HG02610 (cell line): ENCODE data around the gene ETDC.
"Not testable (repeated sequence)": the region's sequence is repeated elsewhere in the genome, so short reads cannot be mapped to it uniquely, and the experiment has no call there.

Experiments
- ATAC-seq: cut with Tn5 transposase; IDR thresholded peaks from one replicate; pipeline ENCODE4 v1.9.1; 2021; ENCODE audit warnings: mild to moderate bottlenecking, moderate library complexity; ENCODE audit not compliant: unreplicated experiment

ETDC gene

DNA sequence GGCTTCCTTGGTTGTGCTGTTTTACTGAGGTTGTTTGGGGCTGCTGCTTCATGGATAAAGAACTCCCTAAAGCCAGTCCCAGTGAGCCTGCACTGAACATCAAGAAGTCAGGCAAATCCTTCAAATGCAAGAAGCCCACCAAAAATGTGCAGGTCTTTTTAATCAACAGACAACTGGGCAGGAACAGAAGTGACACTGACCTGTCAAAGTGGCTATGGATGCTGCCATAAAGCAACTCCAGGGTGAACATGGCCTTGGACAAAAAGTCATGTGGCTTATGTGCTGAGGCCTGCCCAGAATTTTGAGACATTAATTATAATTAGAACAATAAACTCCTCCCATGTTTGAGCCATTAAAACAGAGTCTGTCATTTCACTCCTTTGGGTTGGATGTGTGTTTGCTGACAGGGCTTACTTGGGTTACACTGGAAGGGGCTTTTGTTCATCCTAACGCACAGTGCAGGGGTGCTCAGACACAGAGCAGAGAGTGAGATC, at the start of gene ETDC:
Gene ETDC, plus strand, starts transcription at position 51 of the 494 bp plus-strand sequence. Its CDS starts 0 bp downstream, at position 51.
- ATAC-seq: no peak

DNA sequence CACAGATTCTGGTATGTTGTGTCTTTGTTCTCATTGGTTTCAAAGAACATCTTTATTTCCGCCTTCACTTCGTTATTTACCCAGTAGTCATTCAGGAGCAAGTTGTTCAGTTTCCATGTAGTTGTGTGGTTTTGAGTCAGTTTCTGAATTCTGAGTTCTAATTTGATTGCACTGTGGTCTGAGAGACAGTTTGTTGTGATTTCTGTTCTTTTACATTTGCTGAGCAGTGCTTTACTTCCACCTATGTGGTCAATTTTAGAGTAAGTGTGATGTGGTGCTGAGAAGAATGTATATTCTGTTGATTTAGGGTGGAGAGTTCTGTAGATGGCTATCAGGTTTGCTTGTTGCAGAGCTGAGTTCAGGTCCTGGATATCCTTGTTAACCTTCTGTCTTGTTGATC, 48.3 kb upstream of the ETDC start:
- not testable (repeated sequence) for ATAC-seq

DNA sequence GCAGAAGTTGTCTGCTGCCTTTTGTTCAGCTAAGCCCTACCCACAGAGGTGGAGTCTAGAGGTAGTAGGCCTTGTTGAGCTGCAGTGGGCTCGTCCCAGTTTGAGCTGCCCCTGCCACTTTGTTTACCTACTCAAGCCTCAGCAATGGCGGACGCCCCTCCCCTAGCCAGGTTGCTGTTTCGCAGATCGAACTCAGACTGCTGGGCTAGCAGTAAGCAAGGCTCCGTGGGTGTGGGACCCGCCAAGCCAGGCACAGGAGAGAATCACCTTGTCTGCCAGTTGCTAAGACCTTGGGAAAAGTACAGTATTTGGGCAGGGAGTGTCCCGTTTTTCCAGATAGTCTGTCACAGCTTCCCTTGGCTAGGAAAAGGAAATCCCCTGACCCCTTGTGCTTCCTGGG, 45.9 kb upstream of the ETDC start:
- not testable (repeated sequence) for ATAC-seq

DNA sequence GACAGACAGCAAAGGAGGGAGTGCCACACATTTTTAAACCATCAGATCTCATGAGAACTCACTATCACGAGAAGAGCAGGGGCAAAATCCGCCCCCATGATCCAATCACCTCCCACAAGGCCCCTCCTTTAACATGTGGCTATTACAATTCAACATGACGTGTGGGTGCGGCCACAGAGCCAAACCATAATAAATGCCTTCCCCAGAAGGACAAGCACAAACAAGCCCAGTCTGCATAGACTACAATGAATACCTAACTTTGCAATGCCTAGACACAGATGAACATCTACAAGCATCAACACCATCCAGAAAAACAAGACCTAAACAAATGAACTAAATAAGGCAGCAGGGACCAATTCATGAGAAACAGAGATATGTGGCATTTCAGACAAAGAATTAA, 45.1 kb upstream of the ETDC start:
- ATAC-seq: no peak

DNA sequence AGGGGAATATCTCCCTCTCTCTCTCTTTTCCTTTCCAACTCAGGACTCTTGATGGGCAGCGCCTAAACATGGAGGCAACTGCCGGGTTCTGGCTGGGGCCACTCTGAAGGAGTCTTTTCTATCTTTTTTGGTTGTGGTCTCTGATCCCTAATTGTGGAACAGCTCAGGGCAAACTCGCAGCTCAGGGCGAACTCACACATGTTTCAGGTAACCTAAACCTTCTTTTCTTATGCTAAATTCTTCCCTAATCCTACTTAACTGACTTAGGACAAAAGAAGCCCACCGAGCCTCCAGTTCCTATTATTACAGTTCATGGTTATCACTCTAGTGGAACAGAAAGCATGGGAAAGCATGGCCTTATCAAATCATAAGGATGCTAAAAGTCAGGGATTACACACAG, 36.1 kb upstream of the ETDC start:
- ATAC-seq: no peak

DNA sequence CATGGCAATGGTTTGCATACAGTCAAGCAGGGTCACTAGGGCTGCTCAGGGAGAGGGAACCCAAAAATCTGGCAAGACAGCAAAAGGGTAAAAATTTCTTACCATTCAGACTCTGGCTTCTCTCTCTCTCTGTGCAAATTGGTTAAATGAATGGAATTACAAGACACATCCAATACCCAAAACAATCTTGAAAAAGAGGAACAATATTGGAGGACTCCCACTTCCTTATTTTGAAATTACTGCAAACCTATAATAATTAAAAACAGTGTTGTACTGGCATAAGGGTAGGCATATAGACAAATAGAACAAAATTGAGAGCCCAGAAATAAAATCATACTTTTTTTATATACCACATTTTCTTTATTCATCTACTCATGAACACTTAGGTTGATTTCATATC, 33.3 kb upstream of the ETDC start:
- ATAC-seq: no peak

DNA sequence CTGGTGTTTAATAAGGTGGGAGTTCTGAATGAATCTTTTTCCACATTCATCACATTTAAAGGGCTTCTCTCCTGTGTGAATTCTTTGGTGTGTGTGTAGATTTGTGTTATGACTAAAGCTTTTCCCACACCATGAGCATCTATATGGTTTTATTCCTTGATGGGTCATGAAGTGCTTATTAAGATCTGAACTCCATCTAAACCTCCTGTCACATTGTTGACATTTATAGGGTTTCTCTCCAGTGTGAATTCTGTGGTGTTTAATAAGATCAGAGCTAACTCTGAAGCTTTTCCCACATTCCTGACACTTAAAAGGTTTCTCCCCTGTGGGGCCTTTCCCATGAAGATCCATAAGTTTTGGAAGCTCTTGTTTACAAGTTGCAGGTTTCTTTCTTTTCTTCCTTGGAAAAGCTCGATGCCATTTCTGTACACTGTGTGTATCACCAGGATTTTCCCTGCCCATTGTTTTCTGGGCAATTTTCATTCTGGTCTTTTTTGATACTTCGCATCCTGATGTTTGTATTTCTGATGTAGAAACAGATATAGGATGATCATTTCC, 21.9 kb upstream of the ETDC start:
- ATAC-seq: no peak

DNA sequence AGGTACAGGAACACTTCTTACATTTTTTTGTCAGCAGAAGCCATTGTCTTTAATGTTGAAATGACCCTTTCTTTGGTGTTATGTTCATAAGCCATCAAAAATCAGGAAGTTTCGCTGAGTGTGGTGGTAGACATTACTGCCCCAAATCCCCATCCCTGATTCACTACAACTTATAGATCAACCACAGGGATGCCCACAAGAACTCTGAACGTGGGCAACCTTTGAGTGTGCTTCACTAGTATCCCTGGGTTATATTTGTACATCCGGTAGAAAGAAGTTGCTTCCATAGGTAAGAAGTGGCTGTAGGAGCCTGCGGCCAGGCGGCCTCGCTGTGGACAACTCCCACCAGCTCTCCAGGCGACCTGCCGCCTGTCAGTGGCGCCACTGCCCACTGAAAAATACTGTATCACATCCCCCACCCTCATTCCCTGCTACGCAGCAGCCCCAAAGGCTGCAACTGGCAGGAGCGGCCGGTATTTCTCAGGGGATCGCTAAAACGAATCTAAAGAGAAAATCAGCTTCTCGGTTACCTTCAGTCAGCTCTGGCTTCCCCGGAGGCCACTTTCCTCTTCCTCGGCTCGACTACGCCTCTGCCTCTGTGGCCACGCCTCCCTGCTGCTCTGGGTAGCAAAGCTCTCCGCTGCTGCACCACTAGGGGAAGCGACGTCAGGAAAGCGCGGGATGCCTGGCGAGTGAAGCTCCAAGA, 13.9 kb upstream of the ETDC start:
- peak; percentile 98 for ATAC-seq

DNA sequence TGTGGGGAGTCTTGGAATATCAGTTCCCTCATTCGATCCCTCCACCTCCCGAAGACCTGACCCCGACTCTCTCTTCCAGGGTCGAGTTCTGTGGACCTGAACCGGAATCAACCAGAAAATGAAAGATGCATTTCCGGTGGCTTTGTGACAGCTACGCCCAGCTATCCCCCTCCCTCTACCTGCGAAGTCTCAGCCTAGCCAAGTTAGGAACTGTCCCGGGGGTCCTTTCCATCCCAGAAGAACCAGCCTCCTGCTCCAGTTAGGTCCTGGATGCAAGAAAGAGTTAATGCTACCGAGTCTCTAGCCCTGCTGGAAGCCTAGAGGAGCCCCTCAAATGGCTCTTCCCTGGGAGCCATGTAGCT, 13.4 kb upstream of the ETDC start:
- peak; percentile 66 for ATAC-seq

DNA sequence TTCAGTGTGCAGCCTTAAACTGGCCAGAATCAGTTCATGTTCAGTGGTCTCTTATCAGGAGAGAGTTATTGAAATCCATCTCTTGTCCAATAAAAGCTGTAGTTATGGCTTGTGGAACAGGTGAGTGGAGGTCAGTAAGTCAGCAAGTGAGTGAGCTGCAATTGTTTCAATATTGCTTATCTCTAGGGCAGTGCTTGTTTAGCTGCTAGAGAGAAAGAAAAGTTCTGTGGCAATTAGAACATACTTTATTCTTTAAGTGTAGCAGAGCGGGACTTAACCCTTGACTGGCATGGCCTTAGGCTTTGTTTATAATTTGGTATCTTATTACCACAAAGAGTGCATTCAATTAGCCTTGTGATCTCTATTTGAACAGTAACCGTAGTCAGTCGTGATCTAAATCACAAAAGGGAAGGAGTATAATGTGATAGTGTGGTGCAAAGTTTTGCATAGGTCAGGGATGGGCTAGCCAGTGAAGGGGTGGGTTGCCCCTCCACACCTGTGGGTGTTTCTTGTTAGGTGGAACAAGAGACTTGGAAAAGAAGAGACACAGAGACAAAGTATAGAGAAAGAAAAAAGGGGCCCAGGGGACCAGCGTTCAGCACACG, 6.9 kb upstream of the ETDC start:
- no peak for ATAC-seq

DNA sequence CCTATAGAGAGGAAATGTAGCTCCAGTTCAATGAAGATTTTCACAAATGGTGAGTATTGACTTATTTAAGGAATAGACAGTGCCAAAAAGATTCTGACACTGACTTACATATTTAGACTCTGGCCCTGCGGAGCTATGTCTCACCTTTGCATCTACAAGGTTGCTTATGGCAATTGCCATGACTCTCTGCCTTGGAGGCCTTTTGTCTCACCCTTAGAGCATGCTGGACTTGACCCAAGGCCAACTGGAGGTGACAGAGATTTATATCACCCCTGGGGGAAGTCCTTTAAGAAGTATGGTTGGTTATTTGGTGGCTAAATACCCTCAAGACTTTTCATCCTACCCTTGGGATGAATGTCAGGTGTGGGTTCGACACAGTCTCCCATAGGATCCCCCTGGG, 4.5 kb upstream of the ETDC start:
- no peak for ATAC-seq

DNA sequence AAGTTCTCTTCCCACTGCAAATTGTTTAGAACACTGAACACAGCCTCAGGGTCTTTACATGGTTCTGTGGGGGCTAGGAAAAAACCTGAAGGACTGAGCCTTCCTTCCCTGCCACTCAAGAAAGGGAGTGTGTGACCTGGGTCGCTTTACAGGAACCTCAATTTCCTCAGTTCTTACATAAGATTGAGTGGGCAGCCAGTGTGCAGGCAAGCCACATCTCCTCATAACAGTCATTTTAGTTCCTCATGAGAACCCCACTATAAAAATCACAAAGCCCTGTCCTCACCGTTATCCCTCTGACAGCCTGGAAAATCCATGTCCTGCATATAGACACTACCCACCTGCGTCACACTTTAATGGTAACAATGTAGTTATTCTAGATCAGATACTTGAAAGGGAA, 2.1 kb upstream of the ETDC start:
- no peak for ATAC-seq

DNA sequence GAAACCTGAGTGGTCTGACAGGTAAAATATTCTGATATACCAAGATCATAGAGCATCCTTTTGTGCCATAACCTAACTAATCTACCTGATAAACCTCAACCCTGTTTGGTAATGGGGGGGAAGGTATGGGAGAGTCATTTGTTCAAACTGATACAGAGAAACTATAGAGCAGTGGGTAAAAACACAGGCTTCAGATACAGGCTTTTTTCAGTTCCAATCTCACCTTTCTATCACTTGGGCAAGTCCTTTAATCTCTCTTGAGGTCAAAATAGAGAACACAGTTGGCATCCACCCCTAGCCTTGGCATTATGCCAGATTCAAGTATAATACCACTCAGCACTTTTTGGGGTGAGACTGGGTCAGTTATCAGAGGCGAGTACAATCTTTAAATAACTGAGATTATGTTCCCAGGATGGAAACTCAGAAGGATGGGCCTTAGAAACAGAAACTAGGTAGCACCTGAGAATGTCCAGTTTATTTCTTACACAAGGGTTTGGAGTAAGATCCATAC, 880 bp upstream of the ETDC start:
- ATAC-seq: no peak

DNA sequence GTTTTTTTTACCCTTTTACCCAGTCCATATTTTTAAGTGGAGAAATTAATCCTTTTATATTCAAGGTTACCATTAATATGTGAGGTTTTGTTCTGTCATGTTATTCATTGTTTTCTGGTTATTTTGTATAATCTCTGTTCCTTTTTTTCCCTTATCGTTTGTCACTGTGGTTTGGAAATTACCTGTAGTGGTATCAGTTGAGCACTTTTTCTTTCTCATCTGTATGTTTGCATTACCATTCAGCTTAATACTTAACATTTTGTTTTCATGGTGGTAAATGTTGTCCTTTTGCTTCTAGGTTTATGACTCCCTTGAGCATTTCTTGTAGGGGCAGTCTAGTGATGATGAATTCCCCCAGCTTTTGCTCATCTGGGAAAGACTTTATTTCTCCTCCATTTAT, 6.6 kb downstream of the ETDC start:
- ATAC-seq: peak; percentile 75

DNA sequence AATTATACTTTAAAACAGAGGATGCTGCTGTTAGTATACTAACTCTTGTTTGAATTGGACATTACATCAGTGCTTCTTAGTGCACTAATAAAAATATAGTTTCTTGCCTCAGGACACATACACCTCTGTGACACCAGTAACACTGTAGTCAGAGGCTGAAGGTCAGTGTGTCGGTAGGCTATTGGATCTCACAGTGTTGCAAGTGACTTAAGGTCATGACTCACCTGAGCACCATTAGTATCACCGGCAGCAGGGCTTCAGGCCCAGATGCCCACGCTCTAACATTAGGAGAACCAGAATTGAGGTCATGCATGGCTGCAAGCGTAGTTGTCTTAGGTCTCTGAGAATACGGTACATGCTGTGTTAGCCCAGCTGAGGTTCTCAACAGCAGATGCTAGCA, 15.2 kb downstream of the ETDC start:
- ATAC-seq: no peak

DNA sequence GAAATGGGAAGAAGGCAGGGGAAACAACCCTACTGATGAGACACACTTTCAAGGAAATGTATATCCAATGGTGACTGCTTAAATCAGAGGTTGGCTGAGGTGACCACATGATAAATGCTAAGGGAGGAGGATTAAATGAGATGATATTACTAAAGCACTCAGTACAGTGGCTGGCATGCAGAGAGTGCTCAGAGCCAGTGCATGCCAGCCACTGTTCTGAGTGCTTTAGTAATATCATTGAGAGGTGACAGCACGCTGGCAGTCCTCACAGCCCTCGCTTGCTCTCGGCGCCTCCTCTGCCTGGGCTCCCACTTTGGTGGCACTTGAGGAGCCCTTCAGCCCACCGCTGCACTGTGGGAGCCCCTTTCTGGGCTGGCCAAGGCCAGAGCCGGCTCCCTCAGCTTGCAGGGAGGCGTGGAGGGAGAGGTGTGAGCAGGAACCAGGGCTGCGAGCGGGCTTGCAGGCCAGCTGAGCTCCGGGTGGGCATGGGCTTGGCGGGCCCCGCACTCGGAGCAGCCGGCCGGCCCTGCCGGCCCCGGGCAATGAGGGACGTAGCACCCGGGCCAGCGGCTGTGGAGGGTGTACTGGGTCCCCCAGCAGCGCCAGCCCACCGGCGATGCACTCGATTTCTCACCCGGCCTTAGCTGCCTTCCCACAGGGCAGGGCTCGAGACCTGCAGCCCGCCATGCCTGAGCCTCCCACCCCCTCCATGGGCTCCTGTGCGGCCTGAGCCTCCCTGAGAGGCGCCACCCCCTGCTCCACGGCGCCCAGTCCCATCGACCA, 15.9 kb downstream of the ETDC start:
- ATAC-seq: not testable (repeated sequence)

DNA sequence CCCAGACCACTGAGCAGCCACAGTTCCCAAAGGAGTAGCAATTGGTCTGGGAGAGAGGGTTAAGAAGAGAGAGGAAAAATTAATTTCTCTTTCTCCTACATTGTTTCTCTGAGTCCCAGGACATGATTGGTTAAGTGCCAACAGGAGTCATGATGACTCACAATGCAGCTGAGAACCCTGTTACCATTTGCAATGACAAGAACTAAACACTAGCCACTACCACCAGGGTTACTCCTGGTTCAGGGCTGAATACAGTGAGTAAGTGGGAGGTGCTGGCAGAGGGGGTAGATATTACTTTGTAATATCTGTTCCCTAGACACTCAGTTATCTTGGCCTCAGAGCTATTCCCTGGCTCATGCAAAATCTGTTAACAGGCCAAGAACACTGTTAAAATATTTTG, 18.0 kb downstream of the ETDC start:
- ATAC-seq: no peak

DNA sequence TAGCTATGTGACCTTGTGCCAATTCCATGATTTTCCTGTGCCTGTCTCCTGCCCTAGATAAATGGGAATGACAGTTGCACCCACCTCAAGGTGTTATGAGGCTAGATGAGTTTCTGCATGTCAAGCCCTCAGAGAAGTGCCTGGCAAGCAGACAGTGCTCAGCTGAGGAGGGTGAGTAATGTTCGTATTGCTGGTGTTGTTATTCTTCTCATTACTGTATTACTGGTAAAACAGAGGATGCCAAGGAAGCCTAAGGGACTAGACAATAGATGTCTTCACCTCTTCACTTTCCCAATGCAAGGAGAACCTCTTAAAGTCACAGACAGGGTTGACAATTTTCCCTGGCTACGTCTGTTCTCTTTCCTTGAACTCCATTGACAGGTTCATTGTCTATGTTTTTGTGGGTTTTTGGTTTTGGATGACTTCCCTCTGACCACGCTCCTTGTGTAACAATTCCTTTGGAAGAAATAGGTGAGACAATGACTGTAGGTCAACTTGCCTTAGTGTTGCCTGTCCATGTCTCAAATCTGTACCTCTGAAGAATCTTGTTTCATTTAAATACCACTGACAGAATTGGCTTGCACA, 19.2 kb downstream of the ETDC start:
- no peak for ATAC-seq

DNA sequence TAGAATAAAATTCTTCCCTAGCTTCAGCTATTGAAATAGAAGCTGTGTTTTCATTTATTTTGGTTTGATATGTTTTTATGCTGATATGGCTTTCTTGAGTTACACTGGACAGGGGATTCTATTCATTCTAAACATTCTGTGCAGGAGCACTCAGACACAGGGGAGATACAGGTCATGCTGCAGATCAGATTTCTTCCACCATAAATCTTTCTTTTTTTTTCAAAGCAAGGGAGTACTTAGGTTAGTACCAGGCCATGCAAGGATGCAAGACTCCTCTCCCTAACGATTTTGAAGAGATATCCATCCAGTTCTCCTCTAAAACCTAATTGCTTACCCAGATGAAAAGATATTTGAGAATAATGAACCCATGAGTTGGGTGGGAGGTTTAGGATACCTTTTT, 21.4 kb downstream of the ETDC start:
- no peak for ATAC-seq

DNA sequence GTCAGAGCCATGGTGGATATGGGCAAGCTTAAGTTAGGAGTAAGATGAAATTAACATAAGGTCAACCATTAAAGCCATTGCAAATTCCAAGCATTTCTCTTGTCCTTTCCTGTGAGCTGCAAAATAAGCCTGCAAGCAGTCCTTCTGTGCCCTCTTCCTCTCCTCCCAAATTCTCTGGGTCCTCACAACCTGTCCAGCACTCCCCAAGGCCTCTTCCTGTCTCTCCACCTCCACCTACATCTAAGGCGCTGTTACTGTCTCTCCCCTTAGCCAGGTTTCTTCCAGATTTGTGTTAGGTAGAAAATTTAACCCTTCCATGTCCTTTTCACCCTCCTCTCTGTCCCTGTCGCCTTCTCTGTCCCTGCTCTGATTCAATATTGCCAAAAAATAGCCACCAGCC, 22.2 kb downstream of the ETDC start:
- no peak for ATAC-seq

DNA sequence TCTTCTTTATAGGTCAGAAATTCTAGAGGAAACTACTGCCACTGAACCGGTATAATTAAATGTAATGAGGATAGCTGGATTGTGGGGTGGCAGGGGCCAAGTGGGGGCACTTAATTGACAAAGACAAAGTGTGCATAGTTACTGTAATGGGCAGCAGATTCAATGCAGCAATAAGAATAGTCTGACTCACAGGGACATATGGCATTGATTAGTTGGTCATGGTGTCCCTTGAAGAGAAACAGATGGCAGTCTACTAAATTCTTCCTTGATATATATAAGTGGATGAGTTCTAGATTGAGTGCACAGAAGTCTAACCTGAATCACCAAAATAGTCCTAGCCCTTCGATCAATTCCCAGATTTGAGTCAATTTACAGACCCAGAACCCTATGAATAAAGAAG, 31.6 kb downstream of the ETDC start:
- no peak for ATAC-seq
